ENCODE measurements around the gene C6orf62.
A peak's percentile ranks its signal among the peaks of the same experiment; 100 is the strongest.
"Not testable (repeated sequence)": the region's sequence is repeated elsewhere in the genome, so short reads cannot be mapped to it uniquely, and the experiment has no call there.

The C6orf62 gene

GRCh38 chr6:24696097-24696496, 22.9 kb downstream of the C6orf62 start:
- DNase-seq = no peak

DNA sequence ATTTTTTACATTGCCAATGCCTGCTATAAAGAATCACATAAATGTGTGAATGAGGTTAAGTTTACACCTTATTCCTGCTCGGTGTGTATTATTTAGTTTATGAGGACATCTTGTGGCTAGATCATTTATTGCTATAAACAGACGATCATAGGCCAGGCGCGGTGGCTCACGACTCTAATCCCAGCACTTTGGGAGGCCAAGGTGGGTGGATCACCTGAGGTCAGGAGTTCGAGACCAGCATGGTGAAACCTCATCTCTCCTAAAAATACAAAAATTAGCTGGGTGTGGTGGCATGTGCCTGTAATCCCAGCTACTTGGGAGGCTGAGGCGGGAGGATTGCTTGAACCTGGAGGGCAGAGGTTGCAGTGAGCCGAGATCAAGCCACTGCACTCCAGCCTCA, 23.3 kb downstream of the C6orf62 start:
- peak; percentile 54 for DNase-seq

GRCh38 chr6:24694198-24694597, 24.8 kb downstream of the C6orf62 start:
- no peak for DNase-seq

DNA sequence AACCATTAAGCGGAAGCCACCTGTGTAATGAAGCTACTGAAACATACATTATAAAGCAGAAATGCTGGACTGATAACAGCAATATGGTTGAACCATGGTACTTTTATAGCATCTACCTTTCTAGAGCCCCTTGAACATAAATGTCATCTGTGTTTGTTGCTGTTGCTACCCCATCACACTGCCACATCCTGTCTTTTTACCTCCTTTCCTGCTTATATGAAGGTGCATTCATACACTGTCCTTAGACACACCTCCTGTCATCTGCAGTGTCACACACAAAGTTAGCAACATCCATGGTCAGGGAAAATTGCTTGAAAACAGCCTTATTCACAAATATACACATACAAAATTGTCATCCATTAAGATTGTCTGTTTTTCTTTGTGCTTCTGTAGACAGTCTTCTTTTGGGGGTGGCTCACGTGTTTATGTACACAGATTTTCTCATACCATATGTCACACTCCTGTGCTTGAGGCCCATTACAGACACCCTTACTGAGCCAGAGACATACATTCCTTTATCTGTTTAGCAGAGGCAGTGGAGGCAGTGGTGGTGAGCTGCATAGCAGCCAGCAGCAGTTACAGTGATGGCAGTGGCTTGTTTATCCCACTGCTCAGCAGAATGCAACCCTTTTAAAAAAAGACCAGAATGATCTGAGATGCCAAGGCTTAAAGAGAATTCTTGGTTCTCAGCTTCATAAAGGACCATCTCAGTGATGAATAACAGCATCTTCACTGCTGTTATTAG, 25.9 kb downstream of the C6orf62 start:
- DNase-seq = no peak

DNA sequence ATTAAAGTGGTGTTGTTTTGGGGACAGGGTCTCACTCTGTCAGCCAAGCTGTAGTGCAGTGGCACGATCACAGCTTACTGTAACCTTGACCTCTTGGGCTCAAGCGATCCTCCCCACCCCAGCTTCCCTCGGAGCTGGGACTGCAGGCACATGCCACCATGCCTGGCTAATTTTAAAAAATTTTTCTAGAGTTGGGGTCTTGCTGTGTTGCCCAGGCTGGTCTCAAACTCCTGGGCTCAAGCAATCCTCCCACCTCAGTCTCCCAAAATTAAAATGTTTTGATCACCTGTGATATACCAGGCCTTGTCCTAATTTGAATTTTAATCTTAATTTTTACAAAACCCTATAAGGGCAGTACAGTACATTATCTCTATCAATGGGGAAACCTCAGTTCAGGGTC, 26.5 kb downstream of the C6orf62 start:
- no peak for DNase-seq

DNA sequence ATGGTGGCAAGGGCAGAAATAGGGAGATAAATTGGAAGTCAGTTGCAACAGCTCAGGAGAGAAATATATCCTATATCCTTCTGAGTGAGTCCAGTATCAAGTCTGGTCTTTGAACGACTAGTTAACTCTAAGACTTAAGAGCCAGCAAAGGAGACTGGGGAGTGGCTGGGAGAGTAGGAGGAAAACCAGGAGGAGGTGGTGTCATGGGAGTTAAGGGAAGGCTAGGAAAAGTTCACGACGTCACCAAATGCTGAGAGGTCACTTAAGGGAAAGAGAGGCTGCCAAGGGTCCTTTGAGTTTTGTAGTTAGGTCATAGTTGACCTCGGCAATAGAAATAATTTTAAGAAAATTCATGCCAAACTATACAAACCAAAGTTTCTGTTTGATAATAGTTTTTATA, 27.0 kb downstream of the C6orf62 start:
- DNase-seq = no peak

DNA sequence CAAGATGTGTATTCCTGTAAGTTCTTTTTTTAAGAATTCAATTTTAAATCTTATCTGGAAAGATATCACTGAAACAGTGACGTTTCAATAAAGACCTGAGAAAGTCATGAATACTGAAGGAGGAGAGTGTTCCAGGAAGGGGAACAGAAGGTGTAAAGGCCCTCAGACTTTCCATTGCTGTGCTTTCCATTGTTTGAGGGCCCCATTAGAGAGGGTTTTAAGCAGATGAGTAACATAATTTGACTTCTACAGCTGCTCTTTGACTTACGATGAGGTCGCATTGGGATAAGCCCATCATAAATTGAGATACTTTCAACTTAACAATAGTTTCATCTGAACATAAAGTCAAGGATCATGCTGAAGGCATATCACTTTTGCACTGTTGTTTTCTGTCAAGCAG, 27.4 kb downstream of the C6orf62 start:
- no peak for DNase-seq

DNA sequence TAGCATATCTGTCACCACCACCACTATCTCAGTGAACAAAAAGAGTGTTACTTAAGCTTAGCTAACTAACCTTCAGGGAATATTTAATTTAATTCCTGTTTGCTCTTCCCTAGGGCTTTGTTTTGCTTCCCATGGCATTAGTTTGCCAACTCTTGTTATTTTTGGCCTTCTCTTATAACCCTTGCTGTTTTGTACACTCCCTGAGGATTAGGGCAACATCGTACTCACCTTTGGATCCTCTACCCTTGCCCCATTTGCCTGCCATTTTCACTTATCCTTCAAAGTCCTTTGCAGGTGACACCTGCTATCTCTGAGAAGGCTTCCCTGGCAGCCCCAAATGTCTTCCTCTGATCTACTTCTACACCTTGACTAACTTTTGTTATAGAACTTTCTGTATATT, 28.4 kb downstream of the C6orf62 start:
- no peak for DNase-seq

DNA sequence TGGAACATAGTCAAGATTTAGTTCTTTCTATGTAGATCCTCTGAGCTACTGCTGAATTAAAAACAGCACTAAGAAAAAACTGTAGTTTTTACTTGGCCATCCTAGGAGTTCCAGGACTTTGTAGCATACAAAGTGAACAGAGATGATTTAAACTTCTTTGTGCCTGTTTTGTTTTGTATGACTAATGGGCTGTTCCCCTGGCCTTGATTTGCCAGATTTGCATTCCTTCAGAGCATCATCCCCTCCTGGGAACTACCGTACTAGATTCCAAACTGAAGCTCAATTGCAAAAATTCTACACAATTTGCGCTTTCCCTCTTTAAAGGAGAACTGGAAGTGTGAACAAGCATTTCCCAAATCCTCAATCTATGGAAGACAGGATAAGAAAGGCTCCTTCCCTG, 29.0 kb downstream of the C6orf62 start:
- no peak for DNase-seq

DNA sequence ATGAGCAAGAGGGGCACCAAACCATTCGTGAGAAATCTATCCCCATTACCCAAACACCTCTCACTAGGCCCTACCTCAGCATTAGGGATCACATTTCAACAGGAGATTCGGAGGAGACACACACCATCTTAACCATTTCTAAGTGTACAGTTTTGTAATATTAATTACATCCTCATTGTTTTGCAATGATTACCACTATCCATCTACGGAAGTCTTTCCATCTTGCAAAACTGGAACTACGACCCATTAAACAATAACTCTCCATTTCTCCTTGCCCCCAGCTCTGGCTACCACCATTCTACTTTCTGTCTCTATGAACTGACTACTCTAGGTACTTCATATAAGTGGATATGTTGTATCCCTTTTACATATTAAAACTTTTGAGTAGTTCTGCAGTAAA, 32.0 kb downstream of the C6orf62 start:
- DNase-seq = no peak

- no peak for DNase-seq
Measured at GRCh38 chr6:24686408-24686807, 32.5 kb downstream of the C6orf62 start.

DNA sequence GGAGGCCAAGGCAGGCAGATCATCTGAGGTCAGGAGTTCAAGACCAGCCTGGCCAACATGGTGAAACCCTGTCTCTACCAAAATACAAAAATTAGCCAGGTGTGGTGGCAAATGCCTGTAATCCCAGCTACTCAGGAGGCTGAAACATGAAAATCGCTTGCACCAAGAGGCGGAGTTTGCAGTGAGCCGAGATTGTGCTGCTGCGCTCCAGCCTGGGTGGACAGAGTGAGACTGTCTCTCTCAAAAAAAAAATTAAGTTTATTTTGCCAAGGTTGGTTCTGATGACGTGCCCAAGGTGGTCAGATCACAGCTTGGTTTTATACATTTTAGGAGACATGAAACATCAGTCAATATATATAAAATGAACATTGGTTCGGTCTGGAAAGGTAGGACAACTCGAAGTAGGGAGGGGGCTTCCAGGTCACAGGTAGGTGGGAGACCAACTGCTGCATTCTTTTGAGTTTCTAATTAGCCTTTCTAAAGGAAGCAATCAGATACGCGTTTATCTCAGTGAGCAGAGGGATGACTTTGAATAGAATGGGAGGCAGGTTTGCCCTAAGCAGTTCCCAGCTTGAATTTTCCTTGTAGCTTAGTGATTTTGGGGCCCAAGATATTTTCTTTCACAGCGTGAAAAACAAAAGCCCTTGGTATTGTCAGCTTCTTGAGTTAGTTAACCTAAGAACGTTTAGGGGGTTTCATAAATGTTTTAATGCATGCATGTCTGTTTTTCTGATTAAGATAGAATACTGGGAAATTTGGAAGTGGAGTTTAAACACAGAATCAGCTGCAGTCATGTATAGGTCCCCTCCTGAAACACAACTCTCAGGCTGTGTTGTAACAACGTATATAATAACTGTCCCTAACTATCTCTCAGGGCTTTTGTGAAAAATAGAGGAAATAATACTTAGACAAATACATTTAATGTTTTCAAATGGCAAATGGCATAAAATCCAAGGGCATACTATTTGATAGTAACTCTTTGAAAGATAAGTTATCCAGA, 35.4 kb downstream of the C6orf62 start:
- DNase-seq = no peak

GRCh38 chr6:24680582-24680981, 38.4 kb downstream of the C6orf62 start:
- no peak for DNase-seq

- not testable (repeated sequence) for DNase-seq
Measured at GRCh38 chr6:24678792-24679352, 40.1 kb downstream of the C6orf62 start.

- no peak for DNase-seq
Measured at GRCh38 chr6:24673625-24674024, 45.3 kb downstream of the C6orf62 start.

DNA sequence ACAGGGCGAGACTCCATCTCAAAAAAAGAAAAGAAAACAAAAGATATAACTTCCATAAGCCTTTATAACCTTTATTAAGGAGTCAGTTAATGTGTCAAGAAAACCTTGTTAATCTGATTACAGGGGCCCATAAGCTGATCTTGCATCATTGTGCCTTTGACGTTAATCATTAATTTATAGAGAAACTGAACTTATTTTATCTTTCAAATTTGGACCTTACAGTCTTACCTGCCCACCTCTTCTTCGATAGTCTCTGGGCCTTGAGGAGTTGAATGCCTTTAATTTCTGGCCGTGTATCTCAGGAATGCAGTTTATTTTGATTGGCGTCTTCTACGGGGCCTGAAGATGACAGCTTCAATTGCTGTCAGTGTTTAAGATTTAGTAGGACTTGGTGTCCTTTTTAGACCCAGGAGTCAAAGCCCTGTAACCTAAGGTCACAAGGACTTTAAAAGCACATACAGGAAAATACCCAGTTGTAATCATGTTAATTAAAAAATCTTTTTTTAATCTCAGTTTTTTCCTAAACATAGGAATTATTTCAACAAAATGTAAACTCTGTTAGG, 46.3 kb downstream of the C6orf62 start:
- no peak for DNase-seq

DNA sequence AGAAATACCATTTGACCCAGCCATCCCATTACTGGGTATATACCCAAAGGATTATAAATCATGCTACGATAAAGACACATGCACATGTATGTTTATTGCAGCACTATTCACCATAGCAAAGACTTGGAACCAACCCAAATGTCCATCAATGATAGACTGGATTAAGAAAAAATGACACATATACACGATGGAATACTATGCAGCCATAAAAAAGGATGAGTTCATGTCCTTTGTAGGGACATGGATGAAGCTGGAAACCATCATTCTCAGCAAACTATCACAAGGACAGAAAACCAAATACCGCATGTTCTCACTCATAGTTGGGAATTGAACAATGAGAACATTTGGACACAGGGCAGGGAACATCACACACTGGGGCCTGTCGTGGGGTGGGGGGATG, 47.9 kb downstream of the C6orf62 start:
- not testable (repeated sequence) for DNase-seq

GRCh38 chr6:24670492-24670891, 48.5 kb downstream of the C6orf62 start:
- not testable (repeated sequence) for DNase-seq

DNA sequence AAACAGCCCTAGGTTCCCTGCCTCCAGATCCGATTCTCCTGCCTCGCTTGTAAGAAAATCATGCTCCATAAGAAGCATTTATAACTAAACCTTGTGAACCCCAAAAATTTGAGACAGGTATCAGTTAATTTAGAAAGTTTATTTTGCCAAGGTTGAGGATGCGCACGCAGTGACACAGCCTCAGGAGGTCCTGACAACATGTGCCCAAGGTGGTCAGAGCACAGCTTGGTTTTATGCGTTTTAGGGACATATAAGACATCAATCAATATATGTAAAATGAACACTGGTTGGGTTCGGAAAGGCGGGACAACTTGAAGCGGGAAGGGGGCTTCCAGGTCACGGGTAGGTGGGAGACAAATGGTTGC, 50.0 kb downstream of the C6orf62 start:
- DNase-seq = no peak

GRCh38 chr6:24668066-24668996, 50.6 kb downstream of the C6orf62 start:
- DNase-seq = peak; percentile 67

DNA sequence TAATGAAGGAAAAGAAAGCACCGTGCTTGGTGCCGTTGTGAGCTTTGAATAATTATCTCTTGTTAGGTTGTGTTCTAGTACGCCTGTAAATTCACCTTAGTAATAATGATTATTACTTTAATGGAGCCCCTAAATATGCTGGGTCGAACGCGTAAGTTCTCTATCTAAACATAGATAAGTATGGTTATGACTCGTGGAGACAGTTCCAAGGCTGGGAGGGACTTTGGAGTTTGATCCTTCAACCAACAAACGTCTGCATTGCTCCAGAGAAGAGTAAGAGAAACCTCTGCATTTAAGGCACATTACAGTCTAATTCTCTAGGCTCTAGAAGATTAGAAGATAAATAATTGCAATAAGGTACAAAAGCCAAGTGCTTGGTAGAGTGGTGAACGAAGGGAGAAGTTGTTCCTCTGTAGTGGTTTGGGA, 51.6 kb downstream of the C6orf62 start:
- peak; percentile 25 for DNase-seq
